NCI-H2171 (cell line): ENCODE measurements around the gene KIF27.
A peak's percentile ranks its signal among the peaks of the same experiment; 100 is the strongest.
"Not testable (repeated sequence)": the region's sequence is repeated elsewhere in the genome, so short reads cannot be mapped to it uniquely, and the experiment has no call there.

Source experiments
- DNase-seq: peaks from one replicate; lab custom pipeline; 2025; lab: John Stamatoyannopoulos, UW

The KIF27 gene

GRCh38 chr9:83920927-83921707, at the start of gene KIF27:
TSS of gene KIF27 (minus strand) at chr9:83921432. CDS start at chr9:83915591, 5,841 bp downstream.
- peak; percentile 93 for DNase-seq

- DNase-seq, result no peak
Measured at GRCh38 chr9:83969602-83970001, 48.4 kb upstream of the KIF27 start.

- DNase-seq, result no peak
Measured at GRCh38 chr9:83967073-83967472, 45.8 kb upstream of the KIF27 start.

GRCh38 chr9:83966209-83966582, 45.0 kb upstream of the KIF27 start:
- no peak for DNase-seq

GRCh38 chr9:83965350-83966208, 44.3 kb upstream of the KIF27 start:
- DNase-seq, result no peak

- DNase-seq, result no peak
Measured at GRCh38 chr9:83964973-83965349, 43.7 kb upstream of the KIF27 start.

- DNase-seq, result no peak
Measured at GRCh38 chr9:83962165-83962564, 40.9 kb upstream of the KIF27 start.

GRCh38 chr9:83960991-83961390, 39.8 kb upstream of the KIF27 start:
- no peak for DNase-seq

GRCh38 chr9:83959061-83959460, 37.8 kb upstream of the KIF27 start:
- peak; percentile 37 for DNase-seq

GRCh38 chr9:83957248-83957513, 35.9 kb upstream of the KIF27 start:
- no peak for DNase-seq

- DNase-seq, result peak; percentile 72
Measured at GRCh38 chr9:83956436-83957247, 35.4 kb upstream of the KIF27 start.

GRCh38 chr9:83956086-83956435, 34.8 kb upstream of the KIF27 start:
- no peak for DNase-seq

- not testable (repeated sequence) for DNase-seq
Measured at GRCh38 chr9:83948096-83948495, 26.9 kb upstream of the KIF27 start.

GRCh38 chr9:83940590-83941303, 19.5 kb upstream of the KIF27 start:
- DNase-seq, result no peak

GRCh38 chr9:83937861-83938455, 16.7 kb upstream of the KIF27 start:
- DNase-seq, result peak; percentile 48

- DNase-seq, result no peak
Measured at GRCh38 chr9:83936523-83936922, 15.3 kb upstream of the KIF27 start.

- no peak for DNase-seq
Measured at GRCh38 chr9:83935276-83935935, 14.2 kb upstream of the KIF27 start.

GRCh38 chr9:83934569-83935275, 13.5 kb upstream of the KIF27 start:
- no peak for DNase-seq

GRCh38 chr9:83933790-83934189, 12.6 kb upstream of the KIF27 start:
- no peak for DNase-seq

GRCh38 chr9:83932851-83933250, 11.6 kb upstream of the KIF27 start:
- no peak for DNase-seq
